SJCRH30 (cell line): ENCODE data around the gene ZNF644. TPM values are rescaled to one million over a fixed set of nuclear protein-coding genes. Genes with fewer than 3 reads are reported as not detected.
A peak's percentile ranks its signal among the peaks of the same experiment; 100 is the strongest.
"Not testable (repeated sequence)": the region's sequence is repeated elsewhere in the genome, so short reads cannot be mapped to it uniquely, and the experiment has no call there.

ENCODE experiments used
- DNase-seq, 2 experiments: peaks; one replicate each; pipeline ENCODE4 v3.0.0-alpha.2; 2015 to 2020
- H3K27ac ChIP-seq: fragments of 250-450 bp; sonication (Bioruptor Pico); 2 replicates; pipeline ENCODE4 v1.5.1; 2020; ENCODE audit warnings: mild to moderate bottlenecking, moderate library complexity
- H3K27me3 ChIP-seq: fragments of 250-450 bp; sonication (Bioruptor Pico); 2 replicates; pipeline ENCODE4 v1.5.1; 2020; ENCODE audit warnings: mild to moderate bottlenecking, moderate library complexity
- H3K36me3 ChIP-seq: fragments of 250-450 bp; sonication (Bioruptor Pico); 2 replicates; pipeline ENCODE4 v1.5.1; 2020; ENCODE audit warnings: mild to moderate bottlenecking, moderate library complexity
- H3K4me1 ChIP-seq: fragments of 250-450 bp; sonication (Bioruptor Pico); 2 replicates; pipeline ENCODE4 v1.5.1; 2020; ENCODE audit warnings: mild to moderate bottlenecking, moderate library complexity
- H3K4me3 ChIP-seq: fragments of 250-450 bp; sonication (Bioruptor Pico); 2 replicates; pipeline ENCODE4 v1.5.1; 2020; ENCODE audit warnings: mild to moderate bottlenecking, moderate library complexity
- H3K9me3 ChIP-seq: fragments of 250-450 bp; sonication (Bioruptor Pico); replicated peaks from 2 replicates; pipeline ENCODE4 v1.5.1; 2020; ENCODE audit warnings: mild to moderate bottlenecking, moderate library complexity
- total RNA-seq: library from RNA; depleted of rRNA; stranded (reverse); fragments of >200 nt; shearing (Covaris generic); gene quantifications from 2 replicates; pipeline ENCODE4 v1.2.3, GENCODE V29; 2014; rRNA removed

Gene ZNF644
- 71.5 and 86.4 TPM in 2 replicates for total RNA-seq

GRCh38 chr1:91021686-91022517 lies at the start of gene ZNF644:
Gene ZNF644, minus strand, starts transcription at chr1:91022035. Its CDS starts 39,682 bp downstream, at chr1:90982353.
- DNase-seq = peak; percentile 94 to 97
- H3K4me3 ChIP-seq = peak within 1 kb of the TSS; percentile 99
- H3K27ac ChIP-seq = peak within 1 kb of the TSS; percentile 100
- no peaks in the 10 kb centered on the region for H3K9me3 ChIP-seq
- H3K27me3 ChIP-seq = no peaks in the 10 kb centered on the region
- H3K36me3 ChIP-seq = peaks cover 24% of the 10 kb centered on the region
- peaks cover 10% of the 10 kb centered on the region; the same call in 1 of the 2 replicates for H3K4me1 ChIP-seq

- Histone ChIP-seq H3K27ac (no peak overlapping the region), H3K9me3 (no peaks in the 10 kb centered on the region), H3K36me3 (no peaks in the 10 kb centered on the region), H3K4me1 (no peaks in the 10 kb centered on the region), H3K4me3 (no peak overlapping the region), H3K27me3 (no peaks in the 10 kb centered on the region)
- no peak for DNase-seq
These were observed 48.5 kb upstream of the ZNF644 start for GRCh38 chr1:91070298-91070697.

GRCh38 chr1:91066538-91066937 lies 44.7 kb upstream of the ZNF644 start:
- no peak overlapping the region for H3K27ac ChIP-seq
- H3K36me3 ChIP-seq = no peaks in the 10 kb centered on the region
- no peak overlapping the region for H3K4me3 ChIP-seq
- H3K4me1 ChIP-seq = no peaks in the 10 kb centered on the region
- H3K9me3 ChIP-seq = no peaks in the 10 kb centered on the region
- no peak for DNase-seq
- H3K27me3 ChIP-seq = no peaks in the 10 kb centered on the region

GRCh38 chr1:91065337-91065736 lies 43.5 kb upstream of the ZNF644 start:
- DNase-seq = no peak
- Histone ChIP-seq H3K9me3 (no peaks in the 10 kb centered on the region), H3K4me1 (no peaks in the 10 kb centered on the region), H3K4me3 (no peak overlapping the region), H3K36me3 (no peaks in the 10 kb centered on the region), H3K27ac (no peak overlapping the region), H3K27me3 (no peaks in the 10 kb centered on the region)

GRCh38 chr1:91063403-91063802 lies 41.6 kb upstream of the ZNF644 start:
- not testable (repeated sequence) for H3K36me3 ChIP-seq, H3K4me3 ChIP-seq, H3K9me3 ChIP-seq, H3K4me1 ChIP-seq, H3K27ac ChIP-seq, H3K27me3 ChIP-seq, DNase-seq

- no peaks in the 10 kb centered on the region for H3K27me3 ChIP-seq
- no peaks in the 10 kb centered on the region for H3K36me3 ChIP-seq
- no peak overlapping the region for H3K4me3 ChIP-seq
- no peaks in the 10 kb centered on the region for H3K9me3 ChIP-seq
- H3K4me1 ChIP-seq = no peaks in the 10 kb centered on the region
- DNase-seq = no peak
- no peak overlapping the region for H3K27ac ChIP-seq
These were observed 37.3 kb upstream of the ZNF644 start for GRCh38 chr1:91059157-91059556.

GRCh38 chr1:91057784-91058183 lies 35.9 kb upstream of the ZNF644 start:
- Histone ChIP-seq H3K27me3 (no peaks in the 10 kb centered on the region), H3K4me1 (no peaks in the 10 kb centered on the region), H3K4me3 (no peak overlapping the region), H3K9me3 (no peaks in the 10 kb centered on the region), H3K27ac (no peak overlapping the region), H3K36me3 (no peaks in the 10 kb centered on the region)
- no peak for DNase-seq

- DNase-seq = no peak
- Histone ChIP-seq H3K27me3 (no peaks in the 10 kb centered on the region), H3K4me3 (no peak overlapping the region), H3K36me3 (no peaks in the 10 kb centered on the region), H3K9me3 (no peaks in the 10 kb centered on the region), H3K4me1 (no peaks in the 10 kb centered on the region), H3K27ac (no peak overlapping the region)
These were observed 33.1 kb upstream of the ZNF644 start for GRCh38 chr1:91054780-91055481.

- H3K27me3 ChIP-seq = no peaks in the 10 kb centered on the region
- no peak overlapping the region for H3K27ac ChIP-seq
- DNase-seq = no peak
- no peaks in the 10 kb centered on the region for H3K9me3 ChIP-seq
- H3K4me1 ChIP-seq = no peaks in the 10 kb centered on the region
- H3K4me3 ChIP-seq = no peak overlapping the region
- no peaks in the 10 kb centered on the region for H3K36me3 ChIP-seq
These were observed 31.8 kb upstream of the ZNF644 start for GRCh38 chr1:91053630-91054029.

GRCh38 chr1:91049551-91049950 lies 27.7 kb upstream of the ZNF644 start:
- H3K27ac ChIP-seq, H3K9me3 ChIP-seq, H3K4me1 ChIP-seq, H3K4me3 ChIP-seq, H3K27me3 ChIP-seq, H3K36me3 ChIP-seq, DNase-seq: not testable (repeated sequence)

GRCh38 chr1:91046766-91047165 lies 24.9 kb upstream of the ZNF644 start:
- DNase-seq = no peak
- Histone ChIP-seq H3K27ac (no peak overlapping the region), H3K27me3 (no peaks in the 10 kb centered on the region)

GRCh38 chr1:91045284-91045683 lies 23.4 kb upstream of the ZNF644 start:
- no peak for DNase-seq
- no peaks in the 10 kb centered on the region for H3K36me3 ChIP-seq
- no peak overlapping the region for H3K4me3 ChIP-seq
- no peaks in the 10 kb centered on the region for H3K27me3 ChIP-seq
- H3K27ac ChIP-seq = no peak overlapping the region
- H3K9me3 ChIP-seq = no peaks in the 10 kb centered on the region
- no peaks in the 10 kb centered on the region for H3K4me1 ChIP-seq

More at GRCh38 chr1:91046766-91047165, 24.9 kb upstream of the ZNF644 start:
- H3K4me1 ChIP-seq = no peaks in the 10 kb centered on the region
- H3K36me3 ChIP-seq = no peaks in the 10 kb centered on the region
- no peak overlapping the region for H3K4me3 ChIP-seq
- no peaks in the 10 kb centered on the region for H3K9me3 ChIP-seq

GRCh38 chr1:91044776-91045175 lies 22.9 kb upstream of the ZNF644 start:
- H3K27ac ChIP-seq, H3K9me3 ChIP-seq, H3K4me1 ChIP-seq, H3K36me3 ChIP-seq, H3K4me3 ChIP-seq, H3K27me3 ChIP-seq, DNase-seq: not testable (repeated sequence)

- H3K9me3 ChIP-seq, H3K4me3 ChIP-seq, DNase-seq, H3K4me1 ChIP-seq, H3K36me3 ChIP-seq, H3K27ac ChIP-seq, H3K27me3 ChIP-seq: not testable (repeated sequence)
These were observed 20.5 kb upstream of the ZNF644 start for GRCh38 chr1:91042372-91042771.

- Histone ChIP-seq H3K4me1 (no peaks in the 10 kb centered on the region), H3K36me3 (no peaks in the 10 kb centered on the region), H3K27ac (no peak overlapping the region), H3K4me3 (no peak overlapping the region), H3K9me3 (no peaks in the 10 kb centered on the region), H3K27me3 (no peaks in the 10 kb centered on the region)
- DNase-seq = no peak
These were observed 16.7 kb upstream of the ZNF644 start for GRCh38 chr1:91038582-91038981.
